Stimulated activated CD8-positive, alpha-beta memory T cell treated with anti-CD3 and anti-CD28 coated beads, Interleukin-2, amount 100 ng/mL, for 1 hour (primary cell): ENCODE data around the gene DNMT3B.

ENCODE experiments used
- DNase-seq, 2 donors: peaks; one replicate each; pipeline ENCODE4 v3.0.0-alpha.2; 2020; ENCODE audit warnings: low read depth in 2 of 2

DNMT3B gene

DNA sequence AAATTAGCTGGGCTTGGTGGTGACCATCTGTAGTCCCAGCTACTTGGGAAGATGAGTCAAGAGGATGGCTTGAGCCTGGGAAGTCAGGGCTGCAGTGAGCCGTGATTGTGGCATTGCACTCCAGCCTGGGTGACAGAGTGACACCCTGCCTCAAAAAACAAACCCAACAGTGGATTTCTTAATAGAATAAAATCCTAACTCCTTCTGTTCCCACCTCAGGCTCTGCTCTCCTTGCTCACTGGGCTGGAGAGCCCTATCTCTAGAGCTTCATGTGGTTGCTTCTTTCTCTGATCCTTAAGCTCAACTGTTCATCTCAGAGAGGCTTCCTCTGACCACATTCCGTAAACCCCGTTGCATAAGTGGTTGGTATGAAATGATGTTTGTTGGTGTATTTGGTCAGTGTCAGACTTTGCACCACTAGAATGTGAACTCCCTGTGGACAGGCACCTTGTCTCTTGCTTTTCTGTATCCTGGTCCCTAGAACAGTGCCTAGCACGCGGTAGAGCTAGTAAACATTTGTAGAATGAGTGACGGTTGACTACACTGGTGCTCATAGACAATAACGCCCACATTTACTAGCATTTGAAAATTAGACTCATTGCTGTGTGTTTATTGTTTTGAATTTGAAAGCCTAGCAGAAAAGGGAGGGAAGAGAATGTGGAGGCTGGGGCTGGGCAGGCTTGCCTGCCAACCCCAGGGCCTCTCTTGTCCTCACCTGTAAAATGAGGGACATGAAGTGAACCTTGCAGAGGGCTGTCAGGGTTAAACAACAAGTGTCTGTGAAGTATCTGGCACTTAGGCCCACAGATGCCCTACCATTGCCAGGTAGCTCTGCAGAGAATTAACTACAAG is 61.8 kb downstream of the DNMT3B start:
- no peak for DNase-seq

DNA sequence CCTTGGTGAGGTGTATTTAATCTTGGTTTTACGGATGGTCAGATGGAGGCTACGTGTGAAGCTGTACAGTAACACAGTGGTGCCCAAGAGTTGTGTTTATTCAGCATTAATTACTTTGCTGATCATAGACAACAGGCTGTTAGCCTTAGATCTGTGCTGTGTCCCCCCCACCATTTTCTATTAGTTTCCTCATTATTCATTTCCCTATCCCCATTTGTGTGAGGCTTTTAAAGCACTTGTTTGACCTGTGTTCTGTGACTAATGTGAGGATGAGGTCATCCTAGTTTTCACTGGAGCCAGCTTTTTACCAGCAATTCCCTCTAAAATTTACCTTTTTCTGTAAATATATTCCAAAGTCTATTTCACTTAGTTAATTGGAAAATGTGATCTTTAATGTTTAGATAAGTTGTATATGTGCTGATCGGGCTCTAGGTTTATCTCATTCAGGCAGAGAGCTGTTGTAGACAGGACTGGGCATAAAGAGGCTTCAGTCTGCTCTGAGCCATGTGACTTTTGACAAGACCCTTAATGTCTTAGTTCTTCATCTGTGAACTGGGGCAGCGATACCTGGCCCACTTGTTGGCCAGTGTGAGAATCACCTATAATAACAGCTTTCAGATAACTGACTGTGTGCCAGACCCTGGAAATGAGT is 66.0 kb downstream of the DNMT3B start:
- DNase-seq: no peak

DNA sequence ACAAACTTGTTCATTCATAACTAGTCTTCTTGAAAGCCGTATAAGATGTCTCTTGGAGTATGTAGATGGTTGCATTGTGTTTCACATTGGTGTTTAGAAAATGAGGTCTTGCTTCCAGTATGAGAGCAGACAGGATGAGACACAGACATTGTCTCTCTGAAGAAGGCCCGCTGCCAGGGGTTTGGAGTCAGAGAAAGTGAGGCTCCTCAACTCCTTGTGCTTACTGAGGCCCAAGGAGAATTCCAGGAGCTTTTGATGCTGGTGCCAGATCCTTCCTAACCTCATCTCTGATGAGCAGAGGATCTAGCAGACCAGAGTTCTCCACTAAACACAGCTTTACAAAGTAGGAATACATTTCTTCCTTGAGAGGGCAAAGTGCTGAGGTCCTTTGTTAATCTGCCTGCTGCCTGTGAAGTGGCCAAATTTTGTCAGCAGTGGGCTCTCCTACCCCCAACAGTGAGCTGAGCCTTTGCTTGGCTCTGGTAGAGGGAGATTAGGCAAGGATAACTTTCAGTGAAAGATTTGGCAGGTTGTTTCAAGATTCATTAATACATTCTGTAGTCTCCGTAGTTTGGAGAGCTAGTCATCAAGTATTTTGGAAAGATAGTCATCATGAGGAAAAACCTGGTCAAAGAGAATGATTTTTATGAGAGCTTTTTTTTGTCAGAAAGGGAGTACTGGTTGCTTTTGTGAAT is 67.3 kb downstream of the DNMT3B start:
- no peak for DNase-seq

DNA sequence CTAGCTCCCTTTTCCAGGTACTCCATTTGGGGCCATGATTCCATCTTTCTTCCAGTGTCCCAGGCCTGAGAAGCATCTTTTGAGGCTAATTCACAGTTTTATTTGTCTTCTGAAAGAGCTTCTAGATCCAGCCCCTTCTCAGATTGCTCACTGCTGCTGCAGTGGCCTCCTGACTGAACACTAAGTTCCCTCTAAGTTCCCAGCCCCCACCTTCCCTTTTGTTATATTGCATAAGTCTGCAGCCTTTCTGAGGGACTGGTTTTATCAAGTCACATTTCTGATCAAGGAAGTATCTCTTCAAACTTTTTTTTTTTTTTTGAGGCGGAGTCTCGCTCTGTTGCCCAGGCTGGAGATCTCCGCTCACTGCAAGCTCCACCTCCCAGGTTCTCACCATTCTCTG is 68.3 kb downstream of the DNMT3B start:
- DNase-seq: no peak

DNA sequence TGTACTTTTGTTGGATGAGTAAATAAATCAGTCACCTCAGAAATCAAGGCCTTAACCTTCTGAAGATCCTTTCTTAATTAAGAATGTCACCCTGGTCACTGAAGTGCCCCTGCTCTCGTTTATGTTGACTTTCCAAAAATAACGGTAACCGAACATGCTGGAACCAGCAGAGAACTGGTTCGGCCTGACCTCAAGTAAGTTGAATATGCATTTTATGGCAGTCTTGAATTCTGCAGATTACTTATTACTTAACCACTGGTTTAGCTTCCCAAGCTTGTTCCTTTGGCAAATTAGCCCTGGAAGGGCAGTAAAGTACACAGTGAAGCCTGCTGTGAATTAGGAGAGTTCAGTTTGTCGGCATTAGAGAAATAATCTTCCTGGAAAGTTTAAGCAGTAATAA is 69.8 kb downstream of the DNMT3B start:
- DNase-seq: no peak

DNA sequence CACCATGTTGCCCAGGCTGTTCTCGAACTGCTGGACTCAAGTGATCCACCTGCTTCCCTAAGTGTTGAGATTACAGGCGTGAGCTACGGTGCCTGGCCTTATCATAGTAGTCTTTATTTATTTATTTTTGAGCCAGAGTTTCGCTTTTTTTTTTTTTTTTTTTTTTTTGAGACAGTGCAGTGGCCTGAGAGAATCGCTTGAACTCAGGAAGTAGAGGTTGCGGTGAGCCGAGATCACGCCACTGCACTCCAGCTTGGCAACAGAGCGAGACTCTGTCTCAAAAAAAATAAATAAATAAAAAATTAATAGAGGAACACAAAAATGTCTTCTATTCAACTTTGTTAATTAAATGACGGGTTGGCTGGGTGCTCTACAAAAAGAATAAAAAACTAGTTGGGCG is 70.5 kb downstream of the DNMT3B start:
- DNase-seq: no peak

DNA sequence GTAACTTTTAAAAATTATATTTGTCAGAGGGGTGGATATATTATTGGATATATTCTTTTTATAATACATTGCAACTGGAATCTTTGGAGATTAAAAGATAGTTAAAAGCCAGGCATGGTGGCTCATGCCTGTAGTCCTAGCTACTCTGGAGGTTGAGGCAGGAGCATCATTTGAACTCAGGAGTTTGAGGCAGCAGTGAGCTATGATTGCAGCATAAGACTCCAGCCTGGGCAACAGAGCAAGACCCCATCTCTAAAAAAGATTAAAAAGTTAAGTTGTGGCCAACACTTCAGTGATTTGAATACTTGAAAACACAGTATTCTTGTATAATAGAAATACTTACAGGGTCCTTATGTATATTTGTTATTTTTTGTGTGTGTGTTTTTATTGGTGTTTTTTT is 72.8 kb downstream of the DNMT3B start:
- no peak for DNase-seq

DNA sequence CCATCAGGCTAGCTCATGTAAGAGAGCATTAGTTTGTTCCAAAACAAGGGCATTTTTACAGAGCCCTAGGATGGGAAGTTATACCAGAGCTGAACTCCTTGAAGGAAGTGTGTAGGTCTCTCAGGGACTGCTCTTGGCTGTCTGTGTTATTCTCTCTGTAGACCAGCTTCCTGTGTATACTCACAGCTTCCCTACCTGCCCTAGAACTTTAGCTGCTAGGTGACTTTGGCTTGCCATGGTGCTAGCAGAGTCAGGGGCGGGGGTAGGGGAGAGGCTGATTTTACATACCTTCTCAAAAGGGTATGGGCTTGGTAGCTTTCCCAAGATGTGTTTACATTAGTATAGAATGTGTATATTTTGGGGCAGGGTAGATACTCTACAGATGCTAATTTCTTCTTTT is 75.0 kb downstream of the DNMT3B start:
- DNase-seq: no peak

DNA sequence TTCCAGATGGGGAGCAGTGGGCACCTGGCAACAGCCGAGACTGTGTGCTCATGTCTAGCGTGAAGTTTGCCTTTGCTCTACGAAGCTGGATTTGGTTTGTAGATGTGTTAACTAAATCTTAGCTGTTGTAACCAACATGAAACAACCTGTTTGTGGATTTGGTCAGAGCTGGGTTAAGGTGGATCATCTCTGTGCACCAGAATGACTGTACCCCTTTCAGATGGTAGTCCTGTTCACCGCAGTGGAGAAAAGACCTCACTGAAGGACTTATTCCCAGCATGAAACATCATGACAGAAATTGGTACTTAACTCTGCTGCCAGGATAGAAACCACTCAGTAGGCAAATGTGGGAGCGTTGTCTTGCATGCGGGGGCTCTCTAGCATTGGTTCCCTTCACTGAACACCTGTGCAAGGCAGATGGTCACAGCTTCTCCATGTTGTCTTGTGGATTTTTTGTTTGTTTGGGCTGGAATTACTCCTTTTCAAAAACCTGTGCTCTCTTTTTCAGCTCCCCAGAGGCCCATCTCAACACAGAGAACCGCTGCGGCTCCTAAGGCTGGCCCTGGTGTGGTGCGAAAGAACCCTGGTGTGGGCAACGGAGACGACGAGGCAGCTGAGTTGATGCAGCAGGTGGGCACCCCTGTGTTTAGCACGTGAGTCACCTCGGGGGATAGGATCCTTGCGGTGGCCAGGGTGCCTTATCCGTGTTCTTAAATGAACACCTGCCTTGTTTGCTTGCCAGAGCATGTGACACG is 77.2 kb downstream of the DNMT3B start:
- DNase-seq: no peak

DNA sequence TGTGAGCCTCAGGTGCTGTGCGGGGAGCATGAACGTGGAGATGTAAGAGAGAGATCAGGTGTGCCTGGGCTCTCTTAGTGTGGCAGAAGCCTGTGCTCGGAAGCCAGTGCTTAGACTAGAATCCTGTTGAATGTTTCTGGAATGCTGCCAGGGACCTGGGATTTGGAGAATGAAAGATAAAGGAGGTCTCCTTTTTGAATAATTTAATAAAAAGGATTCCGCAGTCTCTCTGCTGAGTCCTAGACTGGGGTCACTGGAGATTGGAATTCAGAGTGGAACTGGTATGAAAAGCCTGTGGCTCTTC is 77.7 kb downstream of the DNMT3B start:
- no peak for DNase-seq

DNA sequence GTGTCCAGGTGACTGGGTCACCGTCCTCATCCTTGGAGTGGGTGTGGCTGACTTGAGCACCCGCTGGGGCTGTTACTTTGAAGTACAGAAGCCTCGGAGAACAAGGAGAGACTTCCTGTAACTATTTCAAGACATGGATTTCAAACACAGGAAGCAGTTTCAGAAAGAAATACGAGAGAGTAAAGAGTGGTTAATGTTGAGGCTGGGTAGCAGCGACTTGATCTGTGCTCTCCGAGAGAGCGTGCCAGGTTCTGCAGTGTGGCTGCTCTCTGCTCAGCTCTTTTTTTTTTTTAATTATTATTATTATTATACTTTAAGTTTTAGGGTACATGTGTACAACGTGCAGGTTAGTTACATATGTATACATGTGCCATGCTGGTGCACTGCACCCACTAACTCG is 79.0 kb downstream of the DNMT3B start:
- no peak for DNase-seq

DNA sequence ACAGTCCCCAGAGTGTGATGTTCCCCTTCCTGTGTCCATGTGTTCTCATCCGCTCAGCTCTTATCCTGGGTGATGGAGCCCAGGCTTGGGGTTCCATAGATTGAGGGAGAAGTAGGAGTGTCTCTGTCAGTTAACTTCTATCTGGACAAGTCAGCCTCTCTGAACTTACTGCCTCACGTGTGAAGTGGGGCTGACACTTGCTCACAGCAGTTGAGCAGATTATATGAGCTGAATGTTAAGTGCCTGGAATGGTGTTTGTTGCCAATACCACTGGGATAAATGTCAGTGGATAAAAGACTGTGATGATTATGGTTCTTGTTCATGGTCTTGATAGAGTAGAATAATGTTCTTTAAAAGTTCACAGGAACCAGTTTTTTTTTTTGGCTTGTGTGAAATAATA is 79.4 kb downstream of the DNMT3B start:
- no peak for DNase-seq

DNA sequence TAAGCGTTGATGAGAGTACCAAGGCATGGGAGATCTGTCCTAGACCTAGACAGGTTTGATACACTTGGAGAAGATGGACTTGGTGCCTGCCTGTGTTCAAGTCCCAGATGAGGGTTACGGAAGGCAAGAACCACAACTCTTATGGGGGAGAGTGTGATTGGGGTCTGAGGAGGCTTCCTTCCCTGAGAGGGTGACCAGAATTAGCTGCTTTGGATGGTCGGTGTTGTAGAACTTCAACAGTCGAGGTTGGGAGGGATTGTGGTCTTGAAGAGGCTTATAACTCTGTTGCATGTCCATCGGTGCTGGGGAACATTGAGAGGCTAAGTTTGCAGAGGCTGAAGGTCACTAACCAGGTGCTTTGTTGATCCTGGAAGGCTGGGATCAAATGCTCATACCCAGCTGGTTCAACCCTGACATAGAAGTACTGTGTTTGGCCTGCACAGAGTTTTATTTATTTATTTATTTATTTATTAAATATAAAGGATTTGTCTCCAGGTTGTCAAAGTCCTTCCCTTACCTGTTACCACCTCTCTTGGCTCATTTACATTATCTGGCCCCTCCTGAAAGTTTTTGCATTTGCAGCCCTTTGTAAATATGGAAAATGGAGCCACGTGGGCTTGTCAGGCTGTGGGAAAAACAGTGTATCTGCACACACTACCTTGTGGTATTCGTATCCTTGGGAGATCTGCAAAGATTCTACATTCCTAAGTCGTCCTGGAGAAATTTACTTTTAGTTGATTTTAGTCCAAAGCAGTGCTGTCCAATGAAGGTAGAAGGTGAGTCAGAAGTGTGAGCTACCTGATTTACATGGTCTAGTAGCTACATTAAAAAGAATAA is 80.7 kb downstream of the DNMT3B start:
- DNase-seq: no peak

DNA sequence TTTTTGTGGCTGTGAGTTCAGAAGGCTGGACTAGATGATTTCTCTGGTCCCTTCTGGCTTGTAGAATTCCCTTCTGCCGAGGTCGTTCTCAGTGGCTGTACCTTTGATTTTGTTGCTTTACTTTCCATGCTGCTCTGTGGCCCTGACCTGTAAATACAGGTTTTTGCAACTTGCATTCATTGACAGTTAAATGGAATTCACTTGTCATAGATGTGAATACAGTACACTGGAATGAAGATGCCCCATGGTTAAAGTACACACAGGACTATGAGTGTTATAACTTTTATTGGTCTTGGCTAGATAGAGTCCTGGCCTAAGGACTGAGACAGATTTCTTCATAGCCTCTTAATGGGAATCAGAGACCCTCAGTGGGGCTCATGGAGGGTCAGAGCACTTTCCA is 83.6 kb downstream of the DNMT3B start:
- no peak for DNase-seq

DNA sequence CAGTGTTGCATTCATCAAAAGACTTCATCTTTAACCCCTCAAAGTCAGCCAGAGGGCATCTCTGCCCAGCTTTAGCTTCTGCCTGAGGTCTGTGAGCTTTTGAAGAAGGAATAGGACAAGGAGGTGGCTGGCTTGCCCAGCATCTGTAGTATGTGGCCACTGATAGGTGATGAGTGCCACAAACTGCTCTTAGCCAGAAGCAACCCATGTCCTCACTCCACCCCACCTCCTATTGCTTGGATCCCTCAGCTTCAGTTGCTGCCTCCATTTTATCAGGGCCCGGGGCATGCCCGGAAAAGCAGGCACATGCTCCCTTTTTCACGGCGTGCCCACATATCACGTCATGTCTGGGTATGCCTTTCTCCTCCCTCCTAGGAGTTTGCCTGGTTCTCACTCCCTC is 84.7 kb downstream of the DNMT3B start:
- no peak for DNase-seq

DNA sequence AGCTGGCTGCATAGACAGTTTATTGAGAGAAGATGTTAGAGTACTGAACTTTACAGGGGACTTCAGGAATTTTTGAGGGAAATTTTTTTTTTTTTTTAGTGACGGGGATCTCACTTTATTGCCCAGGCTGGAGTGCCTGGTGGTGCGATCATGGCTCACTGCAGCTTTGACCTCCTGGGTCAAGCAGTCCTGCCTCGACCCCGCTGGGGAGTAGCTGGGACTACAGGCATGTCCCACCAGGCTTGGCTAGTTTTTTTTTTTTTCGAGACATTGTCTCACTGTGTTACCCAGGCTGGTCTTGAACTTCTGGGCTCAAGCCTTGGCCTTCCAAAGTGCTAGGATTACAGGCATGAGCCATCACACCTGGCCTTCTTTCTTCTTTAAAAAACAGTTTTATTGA is 85.8 kb downstream of the DNMT3B start:
- no peak for DNase-seq

DNA sequence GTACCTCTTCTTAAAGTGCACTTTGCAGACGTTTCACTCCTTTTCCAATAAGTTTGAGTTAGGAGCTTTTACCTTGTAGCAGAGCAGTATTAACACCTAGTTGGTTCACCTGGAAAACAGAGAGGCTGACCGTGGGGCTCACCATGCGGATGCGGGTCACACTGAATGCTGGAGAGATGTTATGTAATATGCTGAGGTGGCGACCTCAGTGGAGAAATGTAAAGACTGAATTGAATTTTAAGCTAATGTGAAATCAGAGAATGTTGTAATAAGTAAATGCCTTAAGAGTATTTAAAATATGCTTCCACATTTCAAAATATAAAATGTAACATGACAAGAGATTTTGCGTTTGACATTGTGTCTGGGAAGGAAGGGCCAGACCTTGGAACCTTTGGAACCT is 86.7 kb downstream of the DNMT3B start:
- no peak for DNase-seq

DNA sequence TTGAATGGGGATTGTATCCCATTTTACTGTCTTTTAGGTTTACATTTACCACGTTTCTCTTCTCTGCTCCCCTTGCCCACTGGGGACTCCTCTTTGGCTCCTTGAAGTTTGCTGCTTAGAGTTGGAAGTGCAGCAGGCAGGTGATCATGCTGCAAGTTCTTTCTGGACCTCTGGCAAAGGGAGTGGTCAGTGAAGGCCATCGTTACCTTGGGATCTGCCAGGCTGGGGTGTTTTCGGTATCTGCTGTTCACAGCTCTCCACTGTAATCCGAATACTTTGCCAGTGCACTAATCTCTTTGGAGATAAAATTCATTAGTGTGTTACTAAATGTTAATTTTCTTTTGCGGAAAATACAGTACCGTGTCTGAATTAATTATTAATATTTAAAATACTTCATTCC is 87.4 kb downstream of the DNMT3B start:
- no peak for DNase-seq

DNA sequence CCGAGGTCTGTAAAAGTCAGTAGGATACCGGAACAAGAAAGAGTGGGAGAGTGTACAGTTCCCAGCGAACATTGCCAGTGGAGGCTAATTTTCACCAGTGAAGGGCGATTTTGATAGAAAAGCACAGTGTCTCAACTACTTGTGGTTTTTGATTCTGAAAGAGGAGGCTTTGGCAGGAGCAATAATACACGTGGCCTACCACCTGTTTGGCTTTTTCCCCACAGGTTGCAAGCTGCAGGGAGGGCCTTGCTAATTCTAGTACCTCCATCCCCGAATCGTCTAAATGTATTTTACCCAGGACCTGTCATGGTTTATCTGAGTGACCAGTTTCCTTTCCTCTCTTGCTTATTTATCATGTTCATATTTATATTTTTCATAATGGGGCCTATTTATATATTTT is 93.2 kb downstream of the DNMT3B start:
- DNase-seq: no peak

DNA sequence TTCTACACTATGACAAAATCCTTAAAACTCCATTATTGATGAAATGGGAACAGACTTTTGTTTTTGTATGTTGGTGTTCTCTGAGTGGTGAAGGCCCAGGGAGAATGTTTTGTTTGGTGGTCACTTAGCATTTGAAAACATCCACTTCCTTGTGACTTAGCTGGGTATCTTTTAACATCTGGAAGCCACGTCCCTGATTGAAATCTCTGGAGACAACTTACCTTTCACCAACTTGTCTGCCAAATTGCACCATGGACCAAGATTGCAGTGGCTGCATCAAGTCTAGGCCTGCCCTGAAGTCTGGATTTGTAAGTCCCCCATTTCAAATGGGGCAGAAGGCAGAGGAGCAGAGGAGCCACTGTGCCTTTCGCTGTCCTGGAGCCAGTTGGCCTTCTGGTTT is 96.0 kb downstream of the DNMT3B start:
- no peak for DNase-seq
